ENCODE data around the gene PROK1. TPM values are rescaled to one million over a fixed set of nuclear protein-coding genes. Genes with fewer than 3 reads are reported as not detected.

PROK1 gene
- total RNA-seq, 2 donors from 2014 or later = 10.7 to 75.3 TPM

- no peak for DNase-seq (ENCODE audit: low spot score)
- 35% methylated on average over 3 of the region's 3 CpGs for WGBS
These were observed 26.6 kb downstream of the PROK1 start for GRCh38 chr1:110477445-110477957.

GRCh38 chr1:110477967-110478640 is 27.2 kb downstream of the PROK1 start:
- WGBS = 41% methylated on average over 3 of the region's 3 CpGs
- TF ChIP-seq, protein P1, sequence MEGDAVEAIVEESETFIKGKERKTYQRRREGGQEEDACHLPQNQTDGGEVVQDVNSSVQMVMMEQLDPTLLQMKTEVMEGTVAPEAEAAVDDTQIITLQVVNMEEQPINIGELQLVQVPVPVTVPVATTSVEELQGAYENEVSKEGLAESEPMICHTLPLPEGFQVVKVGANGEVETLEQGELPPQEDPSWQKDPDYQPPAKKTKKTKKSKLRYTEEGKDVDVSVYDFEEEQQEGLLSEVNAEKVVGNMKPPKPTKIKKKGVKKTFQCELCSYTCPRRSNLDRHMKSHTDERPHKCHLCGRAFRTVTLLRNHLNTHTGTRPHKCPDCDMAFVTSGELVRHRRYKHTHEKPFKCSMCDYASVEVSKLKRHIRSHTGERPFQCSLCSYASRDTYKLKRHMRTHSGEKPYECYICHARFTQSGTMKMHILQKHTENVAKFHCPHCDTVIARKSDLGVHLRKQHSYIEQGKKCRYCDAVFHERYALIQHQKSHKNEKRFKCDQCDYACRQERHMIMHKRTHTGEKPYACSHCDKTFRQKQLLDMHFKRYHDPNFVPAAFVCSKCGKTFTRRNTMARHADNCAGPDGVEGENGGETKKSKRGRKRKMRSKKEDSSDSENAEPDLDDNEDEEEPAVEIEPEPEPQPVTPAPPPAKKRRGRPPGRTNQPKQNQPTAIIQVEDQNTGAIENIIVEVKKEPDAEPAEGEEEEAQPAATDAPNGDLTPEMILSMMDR (IDR thresholded peaks at IDR 0.05) = peak in 1 of 4 experiments; percentile 1
- TF ChIP-seq POLR2A (IDR thresholded peaks at IDR 0.05) (no peak), POLR2AphosphoS5 (IDR thresholded peaks at IDR 0.05) (no peak)
- H3K9me3 ChIP-seq = no peaks in the 10 kb centered on the region
- H3K4me3 ChIP-seq = no peak overlapping the region
- H3K27me3 ChIP-seq (replicated peaks; ENCODE audit: insufficient read depth) = no peaks in the 10 kb centered on the region
- DNase-seq (ENCODE audit: low spot score) = no peak
- intact Hi-C loops (cut with DNase I) = no loop called here
- H3K27ac ChIP-seq = no peak overlapping the region
- H3K36me3 ChIP-seq = no peaks in the 10 kb centered on the region
- H3K4me1 ChIP-seq (replicated peaks) = no peaks in the 10 kb centered on the region

More at GRCh38 chr1:110477445-110477957, 26.6 kb downstream of the PROK1 start:
- intact Hi-C loops (cut with DNase I) = no loop called here
- H3K9me3 ChIP-seq = no peaks in the 10 kb centered on the region
- H3K4me3 ChIP-seq = no peak overlapping the region
- H3K4me1 ChIP-seq (replicated peaks) = no peaks in the 10 kb centered on the region
- H3K36me3 ChIP-seq = no peaks in the 10 kb centered on the region
- H3K27ac ChIP-seq = no peak overlapping the region
- TF ChIP-seq POLR2A (IDR thresholded peaks at IDR 0.05) = no peak
- TF ChIP-seq, protein P1 (IDR thresholded peaks at IDR 0.05) = peak in 1 of 4 experiments; percentile 10
- H3K27me3 ChIP-seq (replicated peaks; ENCODE audit: insufficient read depth) = no peaks in the 10 kb centered on the region

- no peaks in the 10 kb centered on the region for H3K27me3 ChIP-seq (replicated peaks; ENCODE audit: insufficient read depth)
- DNase-seq (ENCODE audit: low spot score) = no peak
- H3K9me3 ChIP-seq = no peaks in the 10 kb centered on the region
- 90% methylated on average over 8 of the region's 8 CpGs for WGBS
- no peaks in the 10 kb centered on the region for H3K4me1 ChIP-seq (replicated peaks)
- intact Hi-C loops (cut with DNase I) = no loop called here
- H3K27ac ChIP-seq = no peak overlapping the region
- TF ChIP-seq, protein P1 (IDR thresholded peaks at IDR 0.05) = no peak
- TF ChIP-seq POLR2A (IDR thresholded peaks at IDR 0.05) = no peak
- no peak for TF ChIP-seq POLR2AphosphoS5 (IDR thresholded peaks at IDR 0.05)
- no peaks in the 10 kb centered on the region for H3K36me3 ChIP-seq
- no peak overlapping the region for H3K4me3 ChIP-seq
These were observed 27.9 kb downstream of the PROK1 start for GRCh38 chr1:110478886-110479285.

GRCh38 chr1:110480356-110481096 is 29.6 kb downstream of the PROK1 start:
- DNase-seq (ENCODE audit: low spot score) = no peak
- TF ChIP-seq, protein P1 (IDR thresholded peaks at IDR 0.05) = no peak
- TF ChIP-seq POLR2A (IDR thresholded peaks at IDR 0.05) = no peak
- no peak for TF ChIP-seq POLR2AphosphoS5 (IDR thresholded peaks at IDR 0.05)
- WGBS = 53% methylated on average over 4 of the region's 4 CpGs
- Histone ChIP-seq H3K27me3 (replicated peaks; ENCODE audit: insufficient read depth) (no peaks in the 10 kb centered on the region), H3K4me1 (replicated peaks) (no peaks in the 10 kb centered on the region), H3K27ac (no peak overlapping the region), H3K4me3 (no peak overlapping the region), H3K9me3 (no peaks in the 10 kb centered on the region), H3K36me3 (no peaks in the 10 kb centered on the region)
- intact Hi-C loops (cut with DNase I) = no loop called here

All from prostate gland (tissue), 2 donors.